ENCODE data around the gene PTPN13.

The PTPN13 gene, protein sequence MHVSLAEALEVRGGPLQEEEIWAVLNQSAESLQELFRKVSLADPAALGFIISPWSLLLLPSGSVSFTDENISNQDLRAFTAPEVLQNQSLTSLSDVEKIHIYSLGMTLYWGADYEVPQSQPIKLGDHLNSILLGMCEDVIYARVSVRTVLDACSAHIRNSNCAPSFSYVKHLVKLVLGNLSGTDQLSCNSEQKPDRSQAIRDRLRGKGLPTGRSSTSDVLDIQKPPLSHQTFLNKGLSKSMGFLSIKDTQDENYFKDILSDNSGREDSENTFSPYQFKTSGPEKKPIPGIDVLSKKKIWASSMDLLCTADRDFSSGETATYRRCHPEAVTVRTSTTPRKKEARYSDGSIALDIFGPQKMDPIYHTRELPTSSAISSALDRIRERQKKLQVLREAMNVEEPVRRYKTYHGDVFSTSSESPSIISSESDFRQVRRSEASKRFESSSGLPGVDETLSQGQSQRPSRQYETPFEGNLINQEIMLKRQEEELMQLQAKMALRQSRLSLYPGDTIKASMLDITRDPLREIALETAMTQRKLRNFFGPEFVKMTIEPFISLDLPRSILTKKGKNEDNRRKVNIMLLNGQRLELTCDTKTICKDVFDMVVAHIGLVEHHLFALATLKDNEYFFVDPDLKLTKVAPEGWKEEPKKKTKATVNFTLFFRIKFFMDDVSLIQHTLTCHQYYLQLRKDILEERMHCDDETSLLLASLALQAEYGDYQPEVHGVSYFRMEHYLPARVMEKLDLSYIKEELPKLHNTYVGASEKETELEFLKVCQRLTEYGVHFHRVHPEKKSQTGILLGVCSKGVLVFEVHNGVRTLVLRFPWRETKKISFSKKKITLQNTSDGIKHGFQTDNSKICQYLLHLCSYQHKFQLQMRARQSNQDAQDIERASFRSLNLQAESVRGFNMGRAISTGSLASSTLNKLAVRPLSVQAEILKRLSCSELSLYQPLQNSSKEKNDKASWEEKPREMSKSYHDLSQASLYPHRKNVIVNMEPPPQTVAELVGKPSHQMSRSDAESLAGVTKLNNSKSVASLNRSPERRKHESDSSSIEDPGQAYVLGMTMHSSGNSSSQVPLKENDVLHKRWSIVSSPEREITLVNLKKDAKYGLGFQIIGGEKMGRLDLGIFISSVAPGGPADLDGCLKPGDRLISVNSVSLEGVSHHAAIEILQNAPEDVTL (N-terminal part only)

DNA sequence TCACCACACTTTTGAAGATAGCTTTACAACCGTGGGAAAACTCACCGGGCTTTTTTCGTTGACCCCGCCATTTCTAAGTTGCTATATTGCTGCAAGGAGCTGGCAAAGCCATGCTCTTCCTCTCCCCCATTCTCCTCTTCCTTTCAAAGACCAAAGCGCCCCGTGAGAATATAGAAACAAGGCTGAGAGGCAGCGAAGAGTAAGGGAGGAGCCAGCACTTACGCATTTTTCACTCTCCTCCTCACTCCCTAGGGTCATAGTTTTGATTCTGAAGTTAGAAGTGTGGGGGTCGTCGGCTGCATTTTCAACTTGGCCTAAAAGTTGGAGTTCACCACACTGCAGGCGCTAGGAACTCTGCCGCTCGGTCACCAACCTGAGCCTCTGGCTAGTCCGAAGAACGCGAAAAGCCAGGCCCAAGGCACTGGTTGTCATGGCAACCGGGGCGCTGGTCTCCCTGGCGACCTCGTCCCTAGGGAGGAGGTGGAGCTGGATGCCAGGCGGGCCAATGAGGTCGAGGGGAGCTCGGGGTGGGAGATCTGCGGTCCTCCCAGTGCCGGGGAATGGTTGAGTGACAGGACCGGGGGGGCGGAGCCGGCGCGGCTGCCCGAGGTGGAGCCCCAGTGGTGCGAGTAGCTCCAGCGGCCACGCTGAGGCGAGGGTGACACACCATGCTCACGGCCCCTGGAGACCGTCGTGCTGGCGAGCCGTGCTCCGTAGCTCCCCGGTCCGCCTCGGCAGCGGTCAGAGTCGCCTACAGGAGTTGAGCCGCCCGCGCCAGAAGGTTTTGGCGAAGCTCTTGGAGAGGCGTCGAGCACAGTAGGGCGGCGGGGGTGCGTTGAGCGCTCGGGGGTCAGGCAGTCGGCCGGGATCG is at the start of gene PTPN13:
Gene PTPN13, plus strand, starts transcription at position 628 of the 871 bp plus-strand sequence. CDS start 40,942 bp downstream, outside the sequence.
- DNase-seq: peak; percentile 84 to 88

DNA sequence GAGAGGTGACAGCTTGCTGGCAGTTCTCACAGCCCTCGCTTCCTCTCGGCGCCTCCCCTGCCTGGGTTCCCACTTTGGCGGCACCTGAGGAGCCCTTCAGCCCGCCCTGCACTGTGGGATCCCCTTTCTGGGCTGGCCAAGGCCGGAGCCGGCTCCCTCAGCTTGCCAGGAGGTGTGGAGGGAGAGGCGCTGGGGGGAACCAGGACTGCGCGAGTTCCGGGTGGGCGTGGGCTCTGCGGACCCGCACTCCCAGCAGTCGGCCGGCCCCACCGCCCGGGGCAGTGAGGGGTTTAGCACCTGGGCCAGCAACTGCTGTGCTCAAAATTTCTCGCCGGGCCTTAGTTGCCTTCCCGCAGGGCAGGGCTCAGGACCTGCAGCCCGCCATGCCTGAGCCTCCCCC is 47.0 kb upstream of the PTPN13 start:
- DNase-seq: no peak

DNA sequence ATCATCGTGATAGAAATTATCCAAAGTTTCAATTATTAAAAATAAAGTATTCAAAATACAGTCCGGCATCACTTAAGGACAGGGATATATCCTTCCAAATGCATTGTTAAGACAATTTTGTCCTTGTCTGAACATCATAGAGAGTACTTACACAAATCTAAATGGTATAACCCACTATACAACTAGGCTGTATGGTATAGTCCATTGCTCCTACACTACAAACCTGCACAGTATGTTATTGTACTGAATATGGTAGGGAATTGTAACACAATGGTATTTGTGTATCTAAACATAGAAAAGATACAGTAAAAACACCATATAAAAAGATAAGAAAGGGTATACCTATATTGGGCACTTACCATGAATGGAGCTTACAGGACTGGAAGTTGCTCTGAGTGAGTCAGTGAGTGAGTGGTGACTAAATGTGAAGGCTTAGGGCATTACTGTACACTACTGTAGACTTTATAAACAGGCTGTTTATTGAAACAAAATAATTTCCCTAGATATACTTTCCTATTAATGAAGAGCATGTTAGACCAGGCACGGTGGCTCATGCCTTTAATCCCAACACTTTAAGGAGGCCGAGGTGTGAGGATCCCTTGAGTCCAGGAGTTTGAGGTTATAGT is 44.8 kb upstream of the PTPN13 start:
- no peak for DNase-seq

DNA sequence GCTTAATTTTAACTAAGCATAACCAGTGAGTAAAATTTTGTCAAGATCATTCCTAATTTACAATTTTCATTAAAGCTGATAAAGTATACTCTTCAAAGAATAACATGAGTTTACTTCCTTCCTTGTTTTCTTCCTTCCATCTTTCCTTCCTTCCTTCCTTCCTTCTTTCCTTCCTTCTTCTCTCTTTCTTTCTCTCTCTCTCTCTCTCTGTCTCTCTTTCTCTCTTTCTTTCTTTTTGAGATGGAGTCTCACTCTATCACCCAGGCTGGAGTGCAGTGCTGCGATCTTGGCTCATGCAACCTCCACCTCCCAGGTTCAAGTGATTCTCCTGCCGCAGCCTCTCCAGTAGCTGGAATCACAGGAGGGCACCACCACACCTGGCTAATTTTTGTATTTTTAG is 42.7 kb upstream of the PTPN13 start:
- DNase-seq: no peak

DNA sequence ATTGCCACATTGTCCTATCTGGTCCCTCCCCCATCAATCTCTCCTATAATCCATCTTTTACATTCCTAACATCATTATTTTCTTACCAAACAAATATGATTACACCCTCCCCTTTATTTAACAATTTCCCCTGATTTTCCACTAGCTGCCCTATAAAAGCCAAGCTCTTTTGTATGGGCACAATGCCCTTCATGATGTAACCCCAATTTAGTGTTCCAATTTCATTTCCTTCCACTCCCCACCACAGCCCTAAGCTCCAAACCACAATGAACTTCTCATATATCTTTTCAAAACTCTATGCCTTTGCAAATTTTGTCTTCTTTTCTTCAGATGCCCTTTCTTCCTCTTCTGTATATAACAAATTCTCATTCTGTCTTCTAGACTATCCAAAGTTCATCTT is 39.5 kb upstream of the PTPN13 start:
- peak in 1 of 2 donors; percentile 27 for DNase-seq

DNA sequence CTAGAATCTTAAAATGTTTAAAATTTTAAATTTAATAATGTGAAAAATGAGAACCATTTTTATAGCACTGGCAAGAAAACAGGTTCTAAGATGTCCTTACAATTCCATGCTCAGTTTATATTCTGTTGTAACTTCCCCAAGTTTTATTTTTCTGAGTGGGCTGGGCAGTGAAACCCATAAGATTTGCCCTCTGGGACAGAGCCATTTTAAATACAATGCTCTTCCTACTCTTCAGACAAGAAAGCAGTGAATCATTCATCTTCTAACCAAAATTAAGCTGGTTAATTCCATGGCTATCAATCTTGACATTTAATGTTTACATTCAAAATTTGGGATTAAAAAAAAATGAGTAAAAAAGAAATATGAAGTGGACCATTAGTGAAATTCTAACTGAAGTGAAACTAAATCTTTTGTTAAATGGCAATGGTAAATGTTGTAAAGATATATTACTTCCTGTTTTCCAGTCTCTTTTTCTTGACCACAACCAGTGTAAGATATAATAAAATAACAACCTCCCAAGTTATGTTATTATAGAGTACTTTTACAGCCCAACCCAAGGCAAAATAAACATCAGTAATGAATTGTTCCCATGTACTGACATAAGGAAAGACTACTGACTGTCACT is 37.2 kb upstream of the PTPN13 start:
- no peak for DNase-seq

DNA sequence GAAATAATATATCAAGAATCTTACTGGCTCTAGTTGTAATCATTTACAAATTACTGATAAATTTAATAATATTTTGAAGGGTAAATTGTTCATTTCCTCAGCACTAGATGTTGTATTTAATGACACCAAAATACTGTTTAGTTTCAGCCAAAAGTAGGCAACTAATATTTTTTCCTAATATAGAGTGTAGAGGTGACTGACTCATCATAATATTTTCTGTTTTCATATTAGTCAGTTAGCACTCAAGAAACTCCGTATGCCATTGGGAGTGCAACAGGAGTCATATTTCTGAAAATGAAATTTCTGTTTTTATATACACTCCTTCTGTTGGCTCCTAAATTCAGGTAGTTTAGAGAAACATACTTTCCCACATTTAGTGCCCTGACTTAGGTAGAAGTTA is 36.6 kb upstream of the PTPN13 start:
- DNase-seq: no peak

DNA sequence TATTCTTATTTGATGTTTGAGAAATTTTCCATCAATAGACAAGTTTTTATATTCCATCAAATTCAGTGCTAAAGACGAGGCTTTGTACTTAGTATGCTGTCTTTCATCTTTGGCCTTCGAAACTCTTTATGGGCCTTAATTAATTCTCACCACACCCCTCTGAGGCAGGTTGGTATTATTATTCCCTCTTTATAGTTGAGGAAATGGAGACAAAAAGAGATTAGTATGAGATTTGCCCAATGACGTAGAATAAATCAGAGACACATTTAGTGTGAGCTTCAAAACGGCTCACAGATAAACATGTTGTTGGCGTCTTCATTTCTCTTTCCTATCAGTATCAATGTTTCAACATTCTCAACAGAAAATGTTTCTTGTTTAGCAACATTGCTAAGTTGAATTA is 35.9 kb upstream of the PTPN13 start:
- no peak for DNase-seq

DNA sequence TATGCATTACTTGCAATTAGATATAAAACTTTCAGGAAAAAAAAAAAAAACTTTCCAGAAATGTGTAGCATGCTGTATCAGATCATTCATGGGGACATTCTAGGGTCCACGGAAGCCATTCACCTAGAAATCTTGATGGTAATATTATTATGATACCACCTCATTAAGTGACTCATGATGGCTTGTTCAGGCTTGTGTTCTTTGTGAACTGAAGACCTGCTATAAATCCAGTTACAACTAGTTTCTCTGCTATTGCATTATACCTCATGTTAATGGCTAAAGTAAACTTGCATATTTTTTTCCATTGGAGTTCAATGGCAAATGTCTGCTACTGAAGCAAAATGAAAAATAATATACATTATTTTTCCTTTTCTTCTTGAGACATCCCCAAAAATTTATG is 35.3 kb upstream of the PTPN13 start:
- no peak for DNase-seq

DNA sequence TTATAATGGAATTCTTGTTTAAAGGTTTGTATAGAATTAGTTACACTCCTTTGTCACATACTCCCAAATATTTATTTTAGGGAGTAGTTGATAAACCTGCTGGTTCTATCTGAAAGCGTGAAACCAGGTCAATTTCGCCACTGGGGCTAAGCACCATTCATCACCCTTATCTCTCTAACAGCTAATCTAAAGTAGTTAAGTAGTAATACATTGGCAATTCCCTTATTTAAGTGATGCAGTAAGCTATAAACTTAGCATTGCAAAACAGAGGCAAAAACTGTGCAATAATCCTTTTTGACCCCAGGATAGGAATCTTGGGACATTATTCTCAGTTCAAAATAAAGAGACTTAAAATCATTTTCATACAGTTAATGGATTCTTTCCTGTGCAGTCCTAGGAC is 33.7 kb upstream of the PTPN13 start:
- no peak for DNase-seq

DNA sequence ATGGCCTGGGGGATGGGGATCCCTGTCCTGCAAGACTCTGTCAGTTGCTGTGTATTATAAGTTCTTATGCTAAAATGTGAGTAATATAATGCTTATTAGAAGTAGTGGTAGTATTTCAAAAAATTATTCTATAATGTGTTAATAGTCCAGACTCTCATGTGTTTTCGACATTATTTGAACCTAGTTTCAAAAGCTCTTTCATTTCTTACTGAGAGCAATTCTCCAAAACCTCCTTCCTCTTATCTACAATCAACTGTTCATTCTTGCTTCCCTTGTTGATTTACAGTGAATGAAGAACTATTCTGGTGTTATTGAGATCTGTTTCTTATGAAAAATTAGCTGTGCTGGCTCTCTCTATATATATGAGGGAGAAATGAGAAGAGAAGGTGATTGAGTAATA is 32.9 kb upstream of the PTPN13 start:
- DNase-seq: no peak

DNA sequence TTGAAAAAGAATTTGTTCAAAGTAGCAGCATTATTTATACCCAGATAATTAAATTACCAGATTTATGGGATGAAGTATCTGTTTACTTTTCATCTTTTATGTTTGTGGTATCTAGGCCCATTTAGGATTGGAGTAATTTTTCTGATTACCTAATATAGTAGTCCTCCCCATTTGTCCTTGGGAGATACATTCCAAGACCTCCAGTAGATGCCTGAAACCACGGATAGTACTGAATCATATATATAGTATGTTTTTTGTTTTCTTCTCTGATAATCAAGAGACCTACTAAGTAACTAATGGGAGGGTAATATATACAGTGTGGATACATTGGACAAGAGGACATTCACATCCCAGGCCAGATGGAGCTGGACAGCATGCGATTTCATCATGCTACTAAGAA is 30.7 kb upstream of the PTPN13 start:
- no peak for DNase-seq

DNA sequence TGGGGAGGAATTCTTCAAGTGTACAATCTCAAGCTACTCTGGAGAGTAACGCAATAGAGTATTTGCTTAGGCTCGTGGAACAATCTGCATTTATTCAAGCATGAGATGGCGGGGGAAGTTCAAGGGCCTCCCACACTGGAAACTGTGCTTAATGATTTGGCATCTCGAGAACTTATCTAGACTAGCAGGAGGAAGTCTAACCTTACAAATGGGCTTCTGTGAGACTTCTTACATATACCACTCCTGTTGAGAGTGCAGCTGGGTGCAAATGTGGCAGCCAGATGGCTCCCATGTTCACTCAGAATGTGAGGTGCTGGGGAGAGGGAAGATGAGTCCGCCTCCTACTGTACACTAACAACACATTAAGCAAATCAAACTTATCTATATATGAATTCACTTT is 29.3 kb upstream of the PTPN13 start:
- DNase-seq: no peak

DNA sequence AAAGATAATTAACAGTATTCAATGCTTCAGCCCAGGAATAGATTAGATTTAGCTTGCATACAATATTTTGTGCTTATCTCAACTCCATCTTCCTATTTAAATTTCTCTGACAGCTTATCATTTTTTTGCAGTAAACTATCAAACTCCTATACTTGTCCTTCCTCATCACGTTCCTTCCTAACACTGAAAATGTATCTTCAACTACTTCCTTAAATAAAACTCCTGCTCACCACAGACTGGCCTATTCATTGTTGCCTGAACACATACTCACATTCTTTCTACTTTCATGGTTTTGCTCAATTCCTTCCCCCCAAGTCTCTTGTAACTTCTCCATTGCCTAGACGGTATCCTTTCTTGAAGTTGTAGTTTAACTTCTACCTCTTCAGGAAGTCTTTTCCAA is 28.5 kb upstream of the PTPN13 start:
- DNase-seq: no peak

DNA sequence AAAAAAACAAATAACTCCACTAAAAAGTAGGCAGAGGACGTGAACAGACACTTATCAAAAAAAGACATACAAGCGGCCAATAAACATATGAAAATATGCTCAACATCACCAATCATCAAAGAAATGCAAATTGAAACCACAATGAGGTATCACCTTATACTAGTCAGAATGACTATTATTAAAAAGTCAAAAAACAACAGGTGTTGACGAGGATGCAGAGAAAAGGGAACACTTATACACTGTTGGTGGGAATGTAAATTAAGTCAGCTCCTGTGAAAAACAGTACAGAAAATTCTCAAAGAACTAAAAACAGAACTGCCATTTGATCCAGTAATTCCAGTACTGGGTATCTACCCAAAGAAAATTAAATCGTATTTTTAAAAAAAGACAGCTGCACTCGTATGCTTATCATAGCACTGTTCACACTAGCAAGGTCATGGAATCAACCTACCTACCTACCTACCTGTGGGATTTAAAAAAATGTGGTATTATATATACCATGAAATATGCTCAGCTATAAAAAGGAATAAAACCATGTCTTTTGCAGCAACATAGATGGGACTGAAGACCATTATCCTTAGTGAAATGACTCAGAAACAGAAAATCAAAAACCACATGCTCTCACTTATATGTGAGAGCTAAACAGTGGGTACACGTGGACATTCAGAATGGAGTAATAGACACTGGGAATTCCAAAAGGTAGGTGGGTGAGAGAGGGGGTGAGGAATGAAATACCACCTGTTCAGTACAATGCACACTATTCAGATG is 24.8 kb upstream of the PTPN13 start:
- no peak for DNase-seq

DNA sequence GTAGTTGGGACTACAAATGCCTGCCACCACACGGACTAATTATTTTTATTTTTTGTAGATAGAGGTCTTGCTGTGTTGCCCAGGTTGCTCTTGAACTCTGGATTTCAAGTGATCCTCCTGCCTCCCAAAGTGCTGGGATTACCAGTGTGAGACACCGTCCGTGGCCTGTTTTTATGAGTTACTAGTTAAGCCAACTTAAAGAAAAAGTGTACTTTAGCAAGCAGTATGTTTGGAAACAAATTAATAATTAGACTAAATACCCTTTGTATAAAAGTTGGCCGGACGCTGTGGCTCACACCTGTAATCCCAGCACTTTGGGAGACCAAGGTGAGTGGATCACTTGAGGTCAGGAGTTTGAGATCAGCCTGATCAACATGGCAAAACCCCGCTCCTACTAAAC is 14.2 kb upstream of the PTPN13 start:
- no peak for DNase-seq

DNA sequence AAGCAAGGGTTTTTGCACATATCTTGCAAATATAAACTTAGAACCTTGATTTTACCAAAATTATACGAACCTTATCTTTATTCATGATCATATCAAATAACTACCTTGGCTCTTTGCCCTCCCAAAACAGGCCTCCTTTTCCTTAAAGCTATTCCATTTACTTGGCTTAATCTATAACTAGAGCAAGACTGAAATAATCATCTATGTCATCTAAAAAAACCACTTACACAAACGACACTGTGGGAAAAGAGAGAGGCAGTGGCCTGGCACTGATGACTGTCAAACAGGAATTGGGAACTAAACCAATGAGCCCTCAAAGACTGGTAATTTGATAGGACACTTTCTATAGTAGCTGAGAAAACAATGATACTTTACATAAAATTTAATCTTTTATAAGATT is 11.7 kb upstream of the PTPN13 start:
- DNase-seq: no peak

DNA sequence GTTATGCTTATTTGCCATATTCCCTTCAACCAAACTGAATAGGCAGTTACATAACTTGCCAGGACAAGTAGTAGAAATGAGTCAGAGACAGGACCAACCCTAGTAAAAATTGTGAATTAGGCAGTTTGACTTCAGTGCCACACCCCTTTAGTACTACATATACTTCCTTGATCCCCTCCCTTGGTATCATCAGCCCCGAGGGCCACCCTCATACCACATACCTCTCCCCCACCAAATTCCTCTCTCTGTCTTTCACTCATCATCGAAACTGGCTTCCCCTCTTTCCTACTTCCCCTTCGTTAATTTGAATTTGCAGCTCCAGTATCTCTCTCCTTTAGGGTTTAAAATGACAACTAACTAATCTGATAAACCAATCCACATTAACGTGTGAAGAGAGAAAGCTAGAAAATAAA is 7.9 kb upstream of the PTPN13 start:
- DNase-seq: no peak

DNA sequence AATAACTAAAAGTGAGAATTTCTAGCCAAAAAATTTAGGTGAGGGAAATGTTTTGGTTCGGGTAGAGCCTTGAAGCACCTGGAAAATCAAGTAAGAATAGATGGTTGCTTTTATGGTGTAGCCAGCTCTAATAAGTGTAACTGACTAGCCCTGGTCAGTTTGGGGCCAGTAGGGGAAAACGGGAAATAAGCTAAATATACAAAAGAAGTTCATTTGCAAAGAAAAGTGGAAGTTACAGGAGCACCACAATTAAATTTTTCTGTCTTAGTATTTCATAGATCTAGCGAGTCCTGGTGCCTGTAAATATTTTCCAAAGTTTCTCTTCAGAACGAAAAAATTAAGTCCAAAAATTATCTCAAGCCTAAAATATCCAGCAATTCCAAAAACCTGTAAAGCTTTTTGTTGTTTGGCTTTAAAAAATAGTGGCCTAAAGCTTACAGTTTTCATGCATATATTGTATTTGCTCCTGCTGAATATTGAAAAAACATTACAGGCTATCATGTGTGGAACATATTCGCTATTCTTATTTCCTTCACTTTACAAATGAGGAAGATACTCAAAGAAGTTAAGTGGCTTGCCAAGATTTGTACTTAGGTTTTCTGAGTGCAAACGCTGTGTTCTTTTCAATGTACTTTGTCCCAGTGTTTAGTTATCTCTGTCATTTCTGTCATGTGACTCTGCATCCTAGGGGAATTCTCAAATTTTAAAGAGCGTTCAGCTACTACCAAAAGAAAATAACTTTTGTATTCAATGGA is 7.3 kb upstream of the PTPN13 start:
- no peak for DNase-seq

All from CD4-positive, alpha-beta T cell treated with Interleukin-4 for 1 hour (primary cell).